A549 (cell line): ENCODE measurements around the gene OPN1LW.
"Not testable (repeated sequence)": the region's sequence is repeated elsewhere in the genome, so short reads cannot be mapped to it uniquely, and the experiment has no call there.

Experiments used
- CHD2 ChIP-seq: fragments of 150-350 bp; IDR thresholded peaks from 2 replicates; pipeline ENCODE4 v1.6.1; 2014; ENCODE audit warnings: low read length; ENCODE audit not compliant: partially characterized antibody
- CTCF ChIP-seq: fragments of >200 bp; sonication (Bioruptor Twin); formaldehyde crosslinking; IDR thresholded peaks from 3 replicates; pipeline ENCODE4 v1.5.1; 2016
- ELK1 ChIP-seq: fragments of 150-350 bp; IDR thresholded peaks from 2 replicates; pipeline ENCODE4 v1.6.1; 2014; ENCODE audit warnings: low read depth, mild to moderate bottlenecking, low read length
- MAX ChIP-seq: IDR thresholded peaks from 2 replicates; pipeline ENCODE4 v1.6.1; 2012
- POLR2A ChIP-seq: IDR thresholded peaks from 2 replicates; pipeline ENCODE4 v1.6.1; 2012; ENCODE audit warnings: mild to moderate bottlenecking, low read length

DNA sequence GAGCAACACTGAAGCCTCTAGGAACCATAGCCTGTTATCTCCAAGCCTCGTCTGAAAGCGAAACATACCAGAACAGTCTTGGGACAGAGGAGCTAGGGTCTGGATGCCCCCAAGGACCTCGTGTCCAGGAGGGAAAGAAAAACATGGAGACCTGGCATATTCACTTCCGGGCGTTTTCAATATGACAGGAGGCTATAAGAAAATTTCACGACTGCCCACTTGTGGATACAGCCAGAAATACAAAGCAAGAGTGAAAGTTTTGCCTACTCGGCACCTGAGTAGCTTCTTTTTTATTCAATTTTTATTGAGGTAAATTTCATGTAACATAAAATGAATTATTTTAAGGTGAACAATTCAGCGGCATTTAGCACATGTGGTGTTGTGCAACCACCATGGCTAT lies 20.9 kb downstream of the OPN1LW start:
- not testable (repeated sequence) for TF ChIP-seq CTCF, POLR2A, ELK1, CHD2, MAX
